Measurements from ENCODE around the gene EBNA1BP2.
"Not testable (repeated sequence)": the region's sequence is repeated elsewhere in the genome, so short reads cannot be mapped to it uniquely, and the experiment has no call there.

EBNA1BP2 gene

DNA sequence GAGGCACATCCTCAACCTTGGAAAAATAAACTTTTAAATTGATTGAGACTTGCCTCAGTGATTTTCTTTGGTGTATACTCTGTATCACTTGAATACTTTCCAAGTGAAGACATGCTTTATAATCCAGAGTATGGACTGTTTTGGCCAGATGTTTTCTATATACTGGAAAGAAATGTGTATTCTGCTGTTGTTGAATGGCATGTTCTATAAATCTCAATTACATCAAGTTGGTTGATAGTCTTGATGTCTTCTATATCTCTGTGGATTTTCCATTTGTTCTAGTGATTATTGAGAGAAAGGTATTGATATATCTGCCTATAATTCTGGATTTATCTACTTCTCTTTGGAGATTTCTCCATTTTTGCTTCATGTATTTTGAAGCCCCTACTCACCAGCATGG is 37.5 kb downstream of the EBNA1BP2 start:
- Histone ChIP-seq H3K9ac (ENCODE audit: low read length) (no peak overlapping the region), H3K4me3 (ENCODE audit: low read length) (no peak overlapping the region), H3K27me3 (ENCODE audit: control insufficient read depth, insufficient read depth, low read length) (no peaks in the 10 kb centered on the region), H3K4me1 (ENCODE audit: control insufficient read depth, insufficient read depth, low read length) (no peaks in the 10 kb centered on the region), H3K27ac (ENCODE audit: low read depth, low read length) (no peak overlapping the region), H3K36me3 (ENCODE audit: control insufficient read depth, insufficient read depth, low read length) (no peaks in the 10 kb centered on the region)

GRCh38 chr1:43134068-43134467 is 38.0 kb downstream of the EBNA1BP2 start:
- Histone ChIP-seq H3K4me1 (ENCODE audit: control insufficient read depth, insufficient read depth, low read length) (no peaks in the 10 kb centered on the region), H3K27me3 (ENCODE audit: control insufficient read depth, insufficient read depth, low read length) (no peaks in the 10 kb centered on the region), H3K4me3 (ENCODE audit: low read length) (no peak overlapping the region), H3K27ac (ENCODE audit: low read depth, low read length) (no peak overlapping the region), H3K9ac (ENCODE audit: low read length) (no peak overlapping the region), H3K36me3 (ENCODE audit: control insufficient read depth, insufficient read depth, low read length) (no peaks in the 10 kb centered on the region)

DNA sequence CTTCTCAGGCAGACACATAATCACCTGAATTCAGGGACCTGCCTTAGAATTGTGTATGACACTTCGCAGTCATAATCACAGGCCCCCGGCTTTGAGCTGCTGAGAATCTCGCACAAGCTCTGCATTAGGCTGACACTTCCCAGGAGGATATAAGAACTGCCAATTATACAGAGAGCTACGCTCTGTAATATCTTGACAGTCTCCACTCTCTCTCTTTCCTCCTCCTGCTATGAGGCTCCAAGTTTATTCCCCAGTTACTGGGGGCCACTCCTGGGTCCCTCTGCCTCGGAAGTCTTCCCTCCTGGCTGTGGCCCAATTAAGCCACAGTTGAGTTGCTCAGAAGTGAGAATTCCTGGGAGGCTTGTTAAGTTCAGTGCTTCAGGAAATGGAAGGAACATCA is 42.7 kb downstream of the EBNA1BP2 start:
- H3K4me1 ChIP-seq (ENCODE audit: control insufficient read depth, insufficient read depth, low read length): no peaks in the 10 kb centered on the region
- H3K36me3 ChIP-seq (ENCODE audit: control insufficient read depth, insufficient read depth, low read length): no peaks in the 10 kb centered on the region
- H3K9ac ChIP-seq (ENCODE audit: low read length): no peak overlapping the region
- H3K4me3 ChIP-seq (ENCODE audit: low read length): no peak overlapping the region
- H3K27me3 ChIP-seq (ENCODE audit: control insufficient read depth, insufficient read depth, low read length): no peaks in the 10 kb centered on the region
- no peak overlapping the region for H3K27ac ChIP-seq (ENCODE audit: low read depth, low read length)

GRCh38 chr1:43128816-43129215 is 43.3 kb downstream of the EBNA1BP2 start:
- Histone ChIP-seq H3K36me3 (ENCODE audit: control insufficient read depth, insufficient read depth, low read length) (no peaks in the 10 kb centered on the region), H3K27ac (ENCODE audit: low read depth, low read length) (no peak overlapping the region), H3K4me1 (ENCODE audit: control insufficient read depth, insufficient read depth, low read length) (no peaks in the 10 kb centered on the region), H3K4me3 (ENCODE audit: low read length) (no peak overlapping the region), H3K27me3 (ENCODE audit: control insufficient read depth, insufficient read depth, low read length) (no peaks in the 10 kb centered on the region), H3K9ac (ENCODE audit: low read length) (no peak overlapping the region)

- Histone ChIP-seq H3K4me1 (ENCODE audit: control insufficient read depth, insufficient read depth, low read length) (no peaks in the 10 kb centered on the region), H3K36me3 (ENCODE audit: control insufficient read depth, insufficient read depth, low read length) (no peaks in the 10 kb centered on the region), H3K27me3 (ENCODE audit: control insufficient read depth, insufficient read depth, low read length) (no peaks in the 10 kb centered on the region), H3K9ac (ENCODE audit: low read length) (no peak overlapping the region), H3K27ac (ENCODE audit: low read depth, low read length) (no peak overlapping the region), H3K4me3 (ENCODE audit: low read length) (no peak overlapping the region)
These were observed 49.1 kb downstream of the EBNA1BP2 start for GRCh38 chr1:43123031-43123430.

- Histone ChIP-seq H3K27ac (ENCODE audit: low read depth, low read length) (no peak overlapping the region), H3K4me1 (ENCODE audit: control insufficient read depth, insufficient read depth, low read length) (no peaks in the 10 kb centered on the region), H3K4me3 (ENCODE audit: low read length) (no peak overlapping the region), H3K9ac (ENCODE audit: low read length) (no peak overlapping the region), H3K36me3 (ENCODE audit: control insufficient read depth, insufficient read depth, low read length) (no peaks in the 10 kb centered on the region), H3K27me3 (ENCODE audit: control insufficient read depth, insufficient read depth, low read length) (no peaks in the 10 kb centered on the region)
These were observed 50.7 kb downstream of the EBNA1BP2 start for GRCh38 chr1:43121256-43121900.

GRCh38 chr1:43119928-43120586 is 52.0 kb downstream of the EBNA1BP2 start:
- not testable (repeated sequence) for H3K4me1 ChIP-seq (ENCODE audit: control insufficient read depth, insufficient read depth, low read length); H3K4me3 ChIP-seq (ENCODE audit: low read length); H3K27ac ChIP-seq (ENCODE audit: low read depth, low read length); H3K27me3 ChIP-seq (ENCODE audit: control insufficient read depth, insufficient read depth, low read length); H3K36me3 ChIP-seq (ENCODE audit: control insufficient read depth, insufficient read depth, low read length); H3K9ac ChIP-seq (ENCODE audit: low read length)

Data from rectal smooth muscle tissue (tissue), 1 donor.